OCI-LY3 (cell line): ENCODE measurements around the gene MAMDC4.

ENCODE experiments used
- EZH2phosphoT487 ChIP-seq: fragments of 200-600 bp; shearing (Covaris generic); IDR thresholded peaks from 2 replicates; pipeline ENCODE4 v1.6.1; 2018; ENCODE audit warnings: antibody characterized with exemption, mixed run types, low read depth
- TF ChIP-seq, protein P1 (sequence below): fragments of 200-600, 300-600 bp; sonication (generic); IDR thresholded peaks from 2 replicates; pipeline ENCODE4 v1.5.1; 2014; ENCODE audit warnings: antibody characterized with exemption, low read length, low read depth

GRCh38 chr9:136835932-136836904 is 15.9 kb upstream of the MAMDC4 start:
- TF ChIP-seq, protein P1, sequence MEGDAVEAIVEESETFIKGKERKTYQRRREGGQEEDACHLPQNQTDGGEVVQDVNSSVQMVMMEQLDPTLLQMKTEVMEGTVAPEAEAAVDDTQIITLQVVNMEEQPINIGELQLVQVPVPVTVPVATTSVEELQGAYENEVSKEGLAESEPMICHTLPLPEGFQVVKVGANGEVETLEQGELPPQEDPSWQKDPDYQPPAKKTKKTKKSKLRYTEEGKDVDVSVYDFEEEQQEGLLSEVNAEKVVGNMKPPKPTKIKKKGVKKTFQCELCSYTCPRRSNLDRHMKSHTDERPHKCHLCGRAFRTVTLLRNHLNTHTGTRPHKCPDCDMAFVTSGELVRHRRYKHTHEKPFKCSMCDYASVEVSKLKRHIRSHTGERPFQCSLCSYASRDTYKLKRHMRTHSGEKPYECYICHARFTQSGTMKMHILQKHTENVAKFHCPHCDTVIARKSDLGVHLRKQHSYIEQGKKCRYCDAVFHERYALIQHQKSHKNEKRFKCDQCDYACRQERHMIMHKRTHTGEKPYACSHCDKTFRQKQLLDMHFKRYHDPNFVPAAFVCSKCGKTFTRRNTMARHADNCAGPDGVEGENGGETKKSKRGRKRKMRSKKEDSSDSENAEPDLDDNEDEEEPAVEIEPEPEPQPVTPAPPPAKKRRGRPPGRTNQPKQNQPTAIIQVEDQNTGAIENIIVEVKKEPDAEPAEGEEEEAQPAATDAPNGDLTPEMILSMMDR = no peak
- no peak for TF ChIP-seq EZH2phosphoT487
